H1 (cell line): ENCODE results near the gene CCNL2. TPM values are rescaled to one million over a fixed set of nuclear protein-coding genes. Genes with fewer than 3 reads are reported as not detected.
"Not testable (repeated sequence)": the region's sequence is repeated elsewhere in the genome, so short reads cannot be mapped to it uniquely, and the experiment has no call there.

Experiments
- CTCF ChIA-PET: fragments of 300-600 bp; sonication (Branson Sonifier 250); formaldehyde crosslinking; loops from one replicate; lab custom pipeline; 2021; ENCODE audit not compliant: partially characterized antibody; lab: Charles Lee
- POLR2A ChIA-PET: fragments of 300-600 bp; sonication (Branson Sonifier 250); formaldehyde crosslinking; loops from one replicate; lab custom pipeline; 2021; ENCODE audit warnings: inconsistent platforms; ENCODE audit not compliant: partially characterized antibody; lab: Charles Lee
- DNase-seq, 2 experiments: peaks; one replicate each; pipeline versions ENCODE4 v3.0.0 to v3.0.0-alpha.2; 2010 to 2022; ENCODE audit warnings: low spot score in 2 of 2, low read depth in 1 of 2, mixed read lengths in 1 of 2
- FAIRE-seq: peaks from 2 replicates; lab custom pipeline; 2011; peaks lifted over from hg19 to GRCh38; lab: Jason Lieb, UNC
- H2AFZ ChIP-seq: 2 replicates; pipeline ENCODE4 v1.8.1; 2012; ENCODE audit warnings: low read length, inconsistent platforms
- H2AK5ac ChIP-seq: 2 replicates; pipeline ENCODE4 v1.6.1; 2013; ENCODE audit warnings: low read depth, low read length
- H2BK120ac ChIP-seq: replicated peaks from 2 replicates; pipeline ENCODE3; 2013; ENCODE audit warnings: low read depth, low read length, inconsistent platforms
- H2BK12ac ChIP-seq: 2 replicates; pipeline ENCODE4 v1.6.1; 2013; ENCODE audit warnings: low read depth, low read length
- H2BK15ac ChIP-seq: 2 replicates; pipeline ENCODE4 v1.6.1; 2013; ENCODE audit warnings: low read length
- H2BK20ac ChIP-seq: 2 replicates; pipeline ENCODE4 v1.6.1; 2013; ENCODE audit warnings: low read length
- H2BK5ac ChIP-seq: 2 replicates; pipeline ENCODE4 v1.6.1; 2013; ENCODE audit warnings: low read depth, low read length
- H3K14ac ChIP-seq: 2 replicates; pipeline ENCODE4 v1.6.1; 2013; ENCODE audit warnings: inconsistent platforms; ENCODE audit not compliant: insufficient read length
- H3K18ac ChIP-seq: 2 replicates; pipeline ENCODE4 v1.6.1; 2013; ENCODE audit warnings: low read length; ENCODE audit errors: extremely low read depth
- H3K23ac ChIP-seq: 2 replicates; pipeline ENCODE4 v1.6.1; 2013; ENCODE audit warnings: inconsistent platforms; ENCODE audit not compliant: insufficient read length
- H3K23me2 ChIP-seq: 2 replicates; pipeline ENCODE4 v1.6.1; 2013; ENCODE audit warnings: low read depth, low read length
- H3K27ac ChIP-seq: 2 replicates; pipeline ENCODE4 v1.6.1; 2011; ENCODE audit warnings: low read depth, low read length, inconsistent platforms
- H3K27me3 ChIP-seq, 4 experiments: replicated peaks in 1 of 4; 1 replicate in 1 of 4; 2 replicates in 3 of 4; pipeline versions ENCODE4 v1.6.1 to v1.8.1; 2011 to 2013; ENCODE audit warnings: low read length in 3 of 4, mild to moderate bottlenecking in 3 of 4, inconsistent platforms in 2 of 4, mixed read lengths in 2 of 4, moderate library complexity in 1 of 4; ENCODE audit not compliant: control insufficient read depth in 3 of 4, insufficient read depth in 3 of 4; ENCODE audit errors: extremely low read depth in 1 of 4
- H3K36me3 ChIP-seq, 4 experiments: 2 replicates each; pipeline versions ENCODE4 v1.6.1 to v1.8.1; 2011 to 2013; ENCODE audit warnings: mild to moderate bottlenecking in 4 of 4, low read length in 3 of 4, moderate library complexity in 2 of 4, control low read depth in 1 of 4, inconsistent platforms in 1 of 4; ENCODE audit not compliant: insufficient read depth in 4 of 4, control insufficient read depth in 2 of 4
- H3K4ac ChIP-seq: replicated peaks from 2 replicates; pipeline ENCODE3; 2013; ENCODE audit warnings: low read length, low read depth, mixed read lengths, inconsistent platforms; ENCODE audit not compliant: insufficient read length
- H3K4me1 ChIP-seq, 4 experiments: replicated peaks in 1 of 4; 1 replicate in 1 of 4; 2 replicates in 3 of 4; pipeline versions ENCODE4 v1.6.1 to v1.8.1; 2011 to 2013; ENCODE audit warnings: low read length in 3 of 4, inconsistent platforms in 2 of 4, mixed read lengths in 1 of 4; ENCODE audit not compliant: insufficient read depth in 4 of 4, control insufficient read depth in 3 of 4
- H3K4me2 ChIP-seq, 2 experiments: 2 replicates each; pipeline versions ENCODE4 v1.6.1 to v1.8.1; 2011 to 2013; ENCODE audit warnings: low read depth in 2 of 2, low read length in 2 of 2, control low read depth in 1 of 2, inconsistent platforms in 1 of 2, mild to moderate bottlenecking in 1 of 2; ENCODE audit not compliant: insufficient read depth in 1 of 2
- H3K4me3 ChIP-seq, 4 experiments: fragments of 200-600, 300-600 bp in 1 of 4; sonication (generic), shearing (Covaris generic), sonication (Bioruptor Twin) in 1 of 4; 2 replicates each; pipeline versions ENCODE4 v1.5.1 to v1.8.1; 2011 to 2016; ENCODE audit warnings: low read length in 4 of 4, low read depth in 3 of 4, control low read depth in 2 of 4, inconsistent platforms in 2 of 4, mild to moderate bottlenecking in 2 of 4, mixed read lengths in 1 of 4, moderate library complexity in 1 of 4; ENCODE audit not compliant: insufficient read depth in 2 of 4; ENCODE audit errors: extremely low read depth in 1 of 4
- H3K56ac ChIP-seq: replicated peaks from 2 replicates; pipeline ENCODE3; 2013; ENCODE audit warnings: low read depth, mild to moderate bottlenecking, mixed read lengths, low read length, inconsistent platforms; ENCODE audit not compliant: insufficient read length
- H3K79me1 ChIP-seq: 2 replicates; pipeline ENCODE4 v1.6.1; 2013; ENCODE audit warnings: low read depth, low read length, control low read depth
- H3K79me2 ChIP-seq, 2 experiments: 2 replicates each; pipeline versions ENCODE4 v1.6.1 to v1.8.1; 2012 to 2013; ENCODE audit warnings: low read length in 2 of 2, mild to moderate bottlenecking in 2 of 2, inconsistent platforms in 1 of 2; ENCODE audit not compliant: insufficient read depth in 2 of 2, control insufficient read depth in 1 of 2
- H3K9ac ChIP-seq, 4 experiments: replicated peaks in 1 of 4; 1 replicate in 1 of 4; 2 replicates in 3 of 4; pipeline versions ENCODE4 v1.6.1 to v1.8.1; 2011 to 2013; ENCODE audit warnings: low read depth in 3 of 4, low read length in 3 of 4, control low read depth in 2 of 4, mild to moderate bottlenecking in 2 of 4, moderate library complexity in 2 of 4, inconsistent platforms in 1 of 4; ENCODE audit errors: extremely low read depth in 1 of 4
- H3K9me3 ChIP-seq, 2 experiments: 2 replicates each; pipeline versions ENCODE4 v1.6.1 to v1.8.1; 2012 to 2013; ENCODE audit warnings: mild to moderate bottlenecking in 2 of 2, moderate library complexity in 2 of 2, control low read depth in 1 of 2, inconsistent platforms in 1 of 2, low read depth in 1 of 2, low read length in 1 of 2, mixed read lengths in 1 of 2; ENCODE audit not compliant: insufficient read depth in 2 of 2
- H4K20me1 ChIP-seq, 2 experiments: replicated peaks in 1 of 2; 2 replicates each; pipeline versions ENCODE3 to v1.8.1; 2011 to 2013; ENCODE audit warnings: inconsistent platforms in 2 of 2, low read length in 2 of 2, mild to moderate bottlenecking in 1 of 2; ENCODE audit not compliant: insufficient read depth in 2 of 2, control insufficient read depth in 1 of 2
- H4K5ac ChIP-seq: 2 replicates; pipeline ENCODE4 v1.6.1; 2013; ENCODE audit warnings: low read length, low read depth, mixed read lengths, inconsistent platforms; ENCODE audit not compliant: insufficient read length
- H4K8ac ChIP-seq: 2 replicates; pipeline ENCODE4 v1.8.0; 2013; ENCODE audit warnings: mild to moderate bottlenecking, moderate library complexity, low read length, inconsistent platforms; ENCODE audit not compliant: insufficient read depth; ENCODE audit errors: extremely low read depth
- H4K91ac ChIP-seq: replicated peaks from 2 replicates; pipeline ENCODE3; 2013; ENCODE audit warnings: low read length, mixed read lengths, inconsistent platforms; ENCODE audit not compliant: insufficient read length
- WGBS, 2 experiments: shearing (Covaris generic) in 1 of 2; methylation state at CpG; one replicate each; pipeline versions ENCODE4 v1.1.6 to v1.1.7; 2013 to 2015; ENCODE audit warnings: low lambda C conversion rate in 2 of 2, mixed read lengths in 2 of 2, inconsistent platforms in 1 of 2, low coverage in 1 of 2, missing lambda C conversion rate in 1 of 2; ENCODE audit not compliant: insufficient replicate concordance in 2 of 2, insufficient coverage in 1 of 2, insufficient read length in 1 of 2; ENCODE audit errors: extremely low coverage in 1 of 2, missing lambda C conversion rate in 1 of 2; 5-methylcytosine and 5-hydroxymethylcytosine counted together
- polyA plus RNA-seq, 7 experiments: library from polyadenylated mRNA; depleted of rRNA in 3 of 7; stranded (reverse) in 5 of 7; unstranded in 2 of 7; fragments of >200 nt in 5 of 7; fragments of 200-250 nt in 2 of 7; gene quantifications; 1 replicate in 5 of 7; 2 replicates in 1 of 7; 4 replicates in 1 of 7; pipeline versions ENCODE4 v1.2.1 to v1.2.3, GENCODE V29; 2011 to 2013; ENCODE audit warnings: missing spikeins in 2 of 7, mixed read lengths in 2 of 7
- total RNA-seq: library from RNA; stranded (reverse); fragmentation: NEBNext Ultra II Directional; extraction: Animal tissue kit (Norgen Biotek cat#: 25700); gene quantifications from 2 replicates; pipeline ENCODE4 v1.2.1, GENCODE V29; 2021

The CCNL2 gene
- total and polyA plus RNA-seq, 2 of the 8 experiments (the other 6 are each of a cell fraction or from before 2014, with no cell fraction given) = 79.8 to 120 TPM

GRCh38 chr1:1417396-1417795, 18.3 kb upstream of the CCNL2 start:
- not testable (repeated sequence) for DNase-seq

More at GRCh38 chr1:1417396-1417795, 18.3 kb upstream of the CCNL2 start:
- not testable (repeated sequence) for H3K27ac ChIP-seq, H3K56ac ChIP-seq, H3K4me2 ChIP-seq, H3K23ac ChIP-seq, H3K4ac ChIP-seq, H4K8ac ChIP-seq, H3K14ac ChIP-seq, H3K9ac ChIP-seq, H2BK12ac ChIP-seq, H3K18ac ChIP-seq, H3K79me1 ChIP-seq, H3K79me2 ChIP-seq, H3K23me2 ChIP-seq, H2BK5ac ChIP-seq, H2AFZ ChIP-seq, H4K20me1 ChIP-seq, H4K91ac ChIP-seq, H3K4me3 ChIP-seq, H2AK5ac ChIP-seq, H3K36me3 ChIP-seq, H4K5ac ChIP-seq, FAIRE-seq, H2BK120ac ChIP-seq, H2BK20ac ChIP-seq, H3K9me3 ChIP-seq, H3K27me3 ChIP-seq, H2BK15ac ChIP-seq
- ChIA-PET CTCF (interaction anchor here (1.3 to 1.6 kb wide), 2 partner anchors 8 to 13 kb away, joined by 5 read pairs; no protein-coding TSS in a partner anchor), POLR2A (interaction anchor here (1.2 to 1.7 kb wide), 3 partner anchors 10 to 21 kb away, joined by 3 to 6 read pairs (median 3); no protein-coding TSS in a partner anchor)
- peaks cover 0 to 24% (median 19%) of the 10 kb centered on the region in 4 experiments; a peak in 6 of 7 replicates for H3K4me1 ChIP-seq
- 90% methylated on average over 5 of the region's 5 CpGs; no CpG with 5 or more reads in 1 of the 2 experiments for WGBS, 2 experiments
